T-helper 1 cell treated with Interleukin-12 subunit alpha and Interleukin-12 subunit beta and Interleukin-4 antibody, amounts not matched to agents 30 μg/mL and 1 μg/mL, for 36 hours (primary cell): Measurements from ENCODE around the gene PARK7.

Source experiments
- H3K27ac Mint-ChIP-seq: one replicate; pipeline ENCODE4 v1.8.0; 2021; ENCODE audit warnings: mild to moderate bottlenecking, mixed read lengths
- H3K27me3 Mint-ChIP-seq: one replicate; pipeline ENCODE4 v1.8.0; 2021; ENCODE audit warnings: low read depth, mixed read lengths
- H3K36me3 Mint-ChIP-seq: one replicate; pipeline ENCODE4 v1.8.0; 2021; ENCODE audit warnings: low read depth, mixed read lengths
- H3K4me1 Mint-ChIP-seq: one replicate; pipeline ENCODE4 v1.8.0; 2021; ENCODE audit warnings: low read depth, mixed read lengths
- H3K4me3 Mint-ChIP-seq: one replicate; pipeline ENCODE4 v1.8.0; 2021; ENCODE audit warnings: mild to moderate bottlenecking, moderate library complexity, mixed read lengths
- H3K9me3 Mint-ChIP-seq: one replicate; pipeline ENCODE4 v1.8.0; 2021; ENCODE audit warnings: mixed read lengths

PARK7 gene

DNA sequence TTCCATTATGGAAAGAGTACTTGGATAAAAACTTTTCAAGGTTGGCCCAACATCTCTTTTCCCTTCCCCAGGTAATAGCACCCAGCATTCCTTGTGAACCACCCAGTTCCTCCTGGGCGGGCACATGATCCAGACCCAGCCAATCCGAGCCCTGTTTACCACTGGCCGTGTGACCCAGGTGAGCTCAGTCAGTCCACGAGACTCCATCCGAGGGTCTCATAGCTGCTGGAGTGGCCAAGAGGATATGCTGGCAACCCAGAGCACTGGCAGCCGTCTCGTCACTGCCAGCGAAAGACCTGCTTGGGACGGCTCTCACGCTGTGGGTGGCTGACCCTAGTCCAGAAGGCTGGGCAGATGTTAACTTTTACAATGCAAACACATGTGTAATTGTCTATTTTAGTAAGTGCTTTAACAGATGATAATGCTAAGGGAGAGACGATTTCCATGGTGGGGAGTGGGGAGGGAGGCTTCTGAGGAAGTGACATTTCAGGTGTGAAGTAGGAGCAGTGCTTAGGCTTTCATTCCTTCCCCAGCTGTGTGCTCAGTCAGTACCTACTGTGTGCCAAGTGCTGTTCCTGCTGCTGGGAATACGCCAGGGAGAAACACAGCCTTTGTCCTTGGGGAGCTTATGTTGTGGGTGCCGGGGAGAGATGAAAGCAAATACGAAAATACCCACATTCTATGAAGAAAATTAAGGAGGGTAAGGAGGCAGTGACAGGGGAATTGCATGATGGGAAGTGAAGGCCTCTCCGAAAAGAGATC lies 24.5 kb downstream of the PARK7 start:
- Mint-ChIP-seq H3K36me3 (peaks cover 36% of the 10 kb centered on the region), H3K4me1 (peaks cover 13% of the 10 kb centered on the region), H3K9me3 (no peaks in the 10 kb centered on the region), H3K27me3 (no peaks in the 10 kb centered on the region), H3K4me3 (no peak overlapping the region), H3K27ac (peak overlapping the region; percentile 32)

GRCh38 chr1:7987528-7987927 lies 26.0 kb downstream of the PARK7 start:
- Mint-ChIP-seq H3K4me1 (peaks cover 10% of the 10 kb centered on the region), H3K27ac (no peak overlapping the region), H3K4me3 (no peak overlapping the region)

DNA sequence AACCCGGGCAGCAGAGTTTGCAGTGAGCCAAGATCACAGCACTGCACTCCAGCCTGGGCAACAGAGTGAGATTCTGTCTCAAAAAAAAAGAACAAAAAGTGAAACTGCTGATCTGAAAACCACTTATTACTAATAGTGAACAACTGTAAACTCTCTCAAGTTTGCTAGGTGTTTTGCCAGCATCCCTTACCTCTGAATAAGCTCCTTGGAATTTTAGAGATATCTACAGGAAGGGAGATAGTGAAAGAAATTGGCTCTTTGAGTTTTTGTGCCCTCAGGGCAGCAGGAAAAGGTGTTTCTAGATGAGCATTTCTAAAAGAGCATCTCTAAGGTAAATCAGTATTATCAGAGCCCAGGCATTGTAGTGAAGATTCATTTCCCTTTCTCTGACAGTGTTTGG lies 27.1 kb downstream of the PARK7 start:
- no peak overlapping the region for H3K4me3 Mint-ChIP-seq
- H3K27me3 Mint-ChIP-seq, result no peaks in the 10 kb centered on the region
- H3K36me3 Mint-ChIP-seq, result peaks cover 30% of the 10 kb centered on the region
- H3K9me3 Mint-ChIP-seq, result no peaks in the 10 kb centered on the region
- peaks cover 8% of the 10 kb centered on the region for H3K4me1 Mint-ChIP-seq
- no peak overlapping the region for H3K27ac Mint-ChIP-seq

More at GRCh38 chr1:7987528-7987927, 26.0 kb downstream of the PARK7 start:
- H3K36me3 Mint-ChIP-seq, result peaks cover 34% of the 10 kb centered on the region
- H3K27me3 Mint-ChIP-seq, result no peaks in the 10 kb centered on the region
- no peaks in the 10 kb centered on the region for H3K9me3 Mint-ChIP-seq

- Mint-ChIP-seq H3K4me3 (no peak overlapping the region), H3K9me3 (no peaks in the 10 kb centered on the region), H3K27ac (no peak overlapping the region), H3K36me3 (peaks cover 23% of the 10 kb centered on the region), H3K4me1 (peaks cover 8% of the 10 kb centered on the region), H3K27me3 (no peaks in the 10 kb centered on the region)
These were observed 28.4 kb downstream of the PARK7 start for GRCh38 chr1:7989762-7990428.

- Mint-ChIP-seq H3K4me3 (no peak overlapping the region), H3K36me3 (peaks cover 9% of the 10 kb centered on the region), H3K27ac (no peak overlapping the region), H3K9me3 (no peaks in the 10 kb centered on the region), H3K4me1 (no peaks in the 10 kb centered on the region), H3K27me3 (no peaks in the 10 kb centered on the region)
These were observed 30.3 kb downstream of the PARK7 start for GRCh38 chr1:7991504-7992440.

GRCh38 chr1:7992885-7993284 lies 31.4 kb downstream of the PARK7 start:
- Mint-ChIP-seq H3K27me3 (no peaks in the 10 kb centered on the region), H3K36me3 (peaks cover 9% of the 10 kb centered on the region), H3K4me1 (no peaks in the 10 kb centered on the region), H3K4me3 (no peak overlapping the region), H3K27ac (no peak overlapping the region), H3K9me3 (no peaks in the 10 kb centered on the region)

DNA sequence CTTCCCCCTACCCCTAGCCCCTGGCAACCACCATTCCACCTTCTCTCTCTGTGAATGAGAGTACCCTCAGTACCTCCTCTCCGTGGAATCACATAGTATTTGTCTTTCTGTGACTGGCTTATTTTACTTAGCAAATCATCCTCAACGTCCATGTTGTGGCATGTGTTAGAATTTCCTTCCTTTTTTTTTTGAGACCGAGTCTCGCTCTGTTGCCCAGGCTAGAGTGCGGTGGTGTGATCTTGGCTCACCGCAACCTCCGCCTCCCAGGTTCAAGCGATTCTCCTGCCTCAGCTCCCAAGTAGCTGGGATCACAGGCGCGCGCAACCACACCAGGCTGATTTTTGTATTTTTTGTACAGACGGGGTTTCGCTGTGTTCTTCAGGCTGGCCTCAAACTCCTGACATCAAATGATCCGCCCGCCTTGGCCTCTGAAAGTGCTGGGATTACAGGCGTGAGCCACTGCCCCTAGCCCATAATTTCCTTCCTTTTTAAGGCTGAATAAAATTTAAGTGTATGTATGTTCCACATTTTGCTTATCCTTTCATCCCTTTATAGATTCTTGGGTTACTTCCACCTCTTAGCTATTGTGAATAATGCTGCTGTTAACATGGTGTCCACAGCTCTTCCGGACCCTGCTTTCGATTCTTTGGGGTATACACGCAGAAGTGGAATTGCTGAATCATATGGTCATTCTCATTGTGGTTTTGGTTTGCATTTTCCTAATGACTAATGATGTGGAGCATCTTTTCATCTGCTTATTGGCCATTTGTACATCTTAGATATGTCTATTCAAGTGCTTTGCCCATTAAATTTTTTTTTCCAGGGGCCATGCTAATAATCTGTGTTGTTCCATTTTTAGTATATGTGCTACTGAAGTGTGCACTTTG lies 32.3 kb downstream of the PARK7 start:
- Mint-ChIP-seq H3K27ac (no peak overlapping the region), H3K27me3 (no peaks in the 10 kb centered on the region), H3K9me3 (no peaks in the 10 kb centered on the region), H3K36me3 (peaks cover 9% of the 10 kb centered on the region), H3K4me3 (no peak overlapping the region), H3K4me1 (no peaks in the 10 kb centered on the region)

DNA sequence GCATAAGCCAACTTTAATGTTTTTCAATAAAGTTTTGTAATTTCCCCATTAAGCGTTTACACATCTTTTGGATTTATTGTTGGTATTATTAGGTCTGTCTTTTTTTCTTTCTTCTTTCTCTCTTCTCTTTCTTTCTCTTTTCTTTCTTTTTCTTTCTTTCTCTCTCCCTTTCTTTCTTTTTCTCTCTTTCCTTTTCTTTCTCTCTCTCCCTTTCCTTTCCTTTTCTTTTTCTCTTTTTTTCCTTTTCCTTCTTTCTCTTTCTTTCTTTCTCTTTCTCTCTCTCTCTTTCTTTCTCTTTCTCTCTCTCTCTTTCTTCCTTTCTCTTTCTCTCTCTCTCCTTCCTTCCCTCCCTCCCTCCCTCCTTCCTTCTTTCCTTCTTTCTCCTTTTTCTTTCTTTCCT lies 33.3 kb downstream of the PARK7 start:
- Mint-ChIP-seq H3K9me3 (no peaks in the 10 kb centered on the region), H3K27ac (no peak overlapping the region), H3K4me3 (no peak overlapping the region), H3K4me1 (no peaks in the 10 kb centered on the region), H3K36me3 (peaks cover 7% of the 10 kb centered on the region), H3K27me3 (no peaks in the 10 kb centered on the region)

DNA sequence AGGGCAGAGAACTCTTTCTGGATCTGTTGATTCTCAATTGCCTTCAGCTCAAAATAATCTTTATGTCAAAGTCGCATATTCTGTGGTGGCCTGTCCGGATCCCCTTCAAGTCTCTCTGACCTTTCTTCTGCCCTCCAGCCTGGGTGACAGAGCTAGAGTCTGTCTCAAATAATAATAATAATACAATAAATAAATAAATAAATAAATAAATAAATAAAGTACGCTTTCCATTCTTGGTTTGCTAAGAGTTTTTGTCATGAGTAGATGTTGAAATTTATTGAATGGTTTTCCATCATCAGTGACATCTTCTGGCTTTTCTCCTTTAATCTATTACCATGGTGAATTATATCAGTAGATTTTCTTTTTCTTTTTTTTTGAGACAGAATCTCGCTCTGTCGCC lies 33.9 kb downstream of the PARK7 start:
- Mint-ChIP-seq H3K27me3 (no peaks in the 10 kb centered on the region), H3K27ac (no peak overlapping the region), H3K4me3 (no peak overlapping the region)

GRCh38 chr1:8002329-8002910 lies 40.9 kb downstream of the PARK7 start:
- no peak overlapping the region for H3K4me3 Mint-ChIP-seq
- H3K36me3 Mint-ChIP-seq, result no peaks in the 10 kb centered on the region
- H3K4me1 Mint-ChIP-seq, result no peaks in the 10 kb centered on the region
- H3K27ac Mint-ChIP-seq, result no peak overlapping the region
- H3K9me3 Mint-ChIP-seq, result no peaks in the 10 kb centered on the region
- H3K27me3 Mint-ChIP-seq, result no peaks in the 10 kb centered on the region

More for the DNA sequence above, 33.9 kb downstream of the PARK7 start:
- no peaks in the 10 kb centered on the region for H3K9me3 Mint-ChIP-seq
- no peaks in the 10 kb centered on the region for H3K4me1 Mint-ChIP-seq
- peaks cover 3% of the 10 kb centered on the region for H3K36me3 Mint-ChIP-seq

- Mint-ChIP-seq H3K9me3 (no peaks in the 10 kb centered on the region), H3K4me3 (no peak overlapping the region), H3K4me1 (no peaks in the 10 kb centered on the region), H3K27me3 (no peaks in the 10 kb centered on the region), H3K27ac (no peak overlapping the region), H3K36me3 (no peaks in the 10 kb centered on the region)
These were observed 41.4 kb downstream of the PARK7 start for GRCh38 chr1:8002921-8003320.

GRCh38 chr1:8003438-8004112 lies 42.1 kb downstream of the PARK7 start:
- Mint-ChIP-seq H3K27me3 (no peaks in the 10 kb centered on the region), H3K4me1 (no peaks in the 10 kb centered on the region), H3K27ac (no peak overlapping the region), H3K36me3 (no peaks in the 10 kb centered on the region), H3K4me3 (no peak overlapping the region), H3K9me3 (no peaks in the 10 kb centered on the region)

GRCh38 chr1:8004113-8004802 lies 42.7 kb downstream of the PARK7 start:
- H3K36me3 Mint-ChIP-seq, result no peaks in the 10 kb centered on the region
- no peak overlapping the region for H3K27ac Mint-ChIP-seq
- H3K4me1 Mint-ChIP-seq, result no peaks in the 10 kb centered on the region
- H3K9me3 Mint-ChIP-seq, result no peaks in the 10 kb centered on the region
- H3K4me3 Mint-ChIP-seq, result no peak overlapping the region
- H3K27me3 Mint-ChIP-seq, result no peaks in the 10 kb centered on the region
